CD4-positive, alpha-beta memory T cell (primary cell): Measurements from ENCODE around the gene RSRC2. TPM values are rescaled to one million over a fixed set of nuclear protein-coding genes. Genes with fewer than 3 reads are reported as not detected.

Experiments
- CTCF ChIA-PET: fragments of 350-600 bp; sonication (Branson Sonifier 250); formaldehyde crosslinking; loops from one replicate; lab custom pipeline; 2021; ENCODE audit warnings: inconsistent platforms; ENCODE audit not compliant: partially characterized antibody; lab: Charles Lee
- POLR2A ChIA-PET: fragments of 350-600 bp; sonication (Branson Sonifier 250); formaldehyde crosslinking; loops from one replicate; lab custom pipeline; 2021; ENCODE audit not compliant: partially characterized antibody; lab: Charles Lee
- DNase-seq, 5 donors: peaks; one replicate each; pipeline versions ENCODE4 v3.0.0 to v3.0.0-alpha.2; 2020 to 2022; ENCODE audit warnings: mixed read lengths in 1 of 5
- H3K27ac ChIP-seq: one replicate; pipeline ENCODE4 v1.7.0; 2013; ENCODE audit warnings: low read depth, low read length
- H3K27me3 ChIP-seq: 2 replicates; pipeline ENCODE4 v1.7.0; 2013; ENCODE audit warnings: mild to moderate bottlenecking, low read length, moderate library complexity; ENCODE audit not compliant: insufficient read depth
- H3K36me3 ChIP-seq: 2 replicates; pipeline ENCODE4 v1.7.0; 2013; ENCODE audit warnings: mild to moderate bottlenecking, low read length, moderate library complexity; ENCODE audit not compliant: insufficient read depth
- H3K4me1 ChIP-seq: 2 replicates; pipeline ENCODE4 v1.7.0; 2013; ENCODE audit warnings: mild to moderate bottlenecking, low read length, moderate library complexity; ENCODE audit not compliant: insufficient read depth
- H3K4me3 ChIP-seq, 2 donors: one replicate each; pipeline ENCODE4 v1.7.0; 2013; ENCODE audit warnings: low read length in 2 of 2, mild to moderate bottlenecking in 1 of 2
- H3K9me3 ChIP-seq, 2 donors: one replicate each; pipeline ENCODE4 v1.7.0; 2013; ENCODE audit warnings: low read length in 2 of 2, control low read depth in 1 of 2; ENCODE audit not compliant: control insufficient read depth in 1 of 2
- H3K27ac Mint-ChIP-seq, 7 donors: one replicate each; pipeline ENCODE4 v1.8.0; 2020 to 2021; ENCODE audit warnings: mixed read lengths in 7 of 7, mild to moderate bottlenecking in 6 of 7, inconsistent platforms in 3 of 7, moderate library complexity in 3 of 7
- H3K27me3 Mint-ChIP-seq, 2 donors: one replicate each; pipeline ENCODE4 v1.8.0; 2020 to 2021; ENCODE audit warnings: mixed read lengths in 2 of 2
- H3K36me3 Mint-ChIP-seq, 2 donors: one replicate each; pipeline ENCODE4 v1.8.0; 2020 to 2021; ENCODE audit warnings: mixed read lengths in 2 of 2, inconsistent platforms in 1 of 2, mild to moderate bottlenecking in 1 of 2
- H3K4me1 Mint-ChIP-seq, 4 donors: one replicate each; pipeline ENCODE4 v1.8.0; 2020 to 2021; ENCODE audit warnings: mixed read lengths in 4 of 4, mild to moderate bottlenecking in 1 of 4
- H3K4me3 Mint-ChIP-seq, 8 donors: one replicate each; pipeline ENCODE4 v1.8.0; 2020 to 2021; ENCODE audit warnings: mixed read lengths in 8 of 8, mild to moderate bottlenecking in 7 of 8, moderate library complexity in 6 of 8, inconsistent platforms in 3 of 8
- H3K9me3 Mint-ChIP-seq, 8 donors: one replicate each; pipeline ENCODE4 v1.8.0; 2020 to 2021; ENCODE audit warnings: mixed read lengths in 8 of 8, mild to moderate bottlenecking in 5 of 8, inconsistent platforms in 3 of 8, moderate library complexity in 1 of 8
- intact Hi-C: fragments of 100-400 bp; cut with micrococcal nuclease; formaldehyde crosslinking; loops from one replicate; pipeline ENCODE4 v1.15.1; 2023
- polyA plus RNA-seq, 2 donors: library from polyadenylated mRNA; unstranded; fragments of 300-500 nt; fragmentation: Illumina TruSeq; gene quantifications; one replicate each; pipeline ENCODE4 v1.2.3, GENCODE V29; 2021
- total RNA-seq, 2 experiments: library from RNA; stranded (reverse); gene quantifications; one replicate each; pipeline ENCODE4 v1.2.3, GENCODE V29; 2021

The RSRC2 gene
- total and polyA plus RNA-seq, 4 experiments from 2014 or later: 16.1 to 141 (median 93.8) TPM

DNA sequence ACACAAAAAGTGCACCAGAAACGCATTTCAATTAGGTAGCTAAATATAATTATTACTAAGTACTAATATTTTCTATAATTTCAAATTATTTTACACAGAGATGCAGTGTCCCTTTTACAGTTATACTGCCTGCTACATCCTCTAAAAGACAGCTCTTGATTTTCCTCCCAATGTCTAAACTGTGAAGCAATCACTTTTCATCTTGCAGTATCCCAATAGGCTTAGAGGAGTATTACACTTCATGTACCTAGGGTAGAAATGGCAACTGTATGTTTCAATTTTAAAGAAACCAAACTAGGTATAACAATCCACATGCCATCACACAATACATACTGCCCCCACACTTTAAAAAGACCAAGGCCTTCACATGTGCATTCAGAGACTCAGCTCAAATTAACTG is 7.3 kb downstream of the RSRC2 start:
- Histone ChIP-seq H3K4me3 (no peak overlapping the region), H3K27me3 (no peaks in the 10 kb centered on the region), H3K27ac (no peak overlapping the region), H3K4me1 (peaks cover 36% of the 10 kb centered on the region), H3K9me3 (no peaks in the 10 kb centered on the region), H3K36me3 (peaks cover 79% of the 10 kb centered on the region)
- Mint-ChIP-seq H3K27me3 (no peaks in the 10 kb centered on the region), H3K9me3 (no peaks in the 10 kb centered on the region), H3K4me1 (peaks cover 38 to 65% (median 50%) of the 10 kb centered on the region in 4 donors), H3K36me3 (peaks cover 74 to 87% of the 10 kb centered on the region in 2 donors), H3K27ac (peak overlapping the region in 4 of 7 donors; percentile 33 to 75 (median 50)), H3K4me3 (no peak overlapping the region)
- CTCF ChIA-PET: interaction anchor here (0.8 kb wide), 1 partner anchor 48 kb away, joined by 3 read pairs; no protein-coding TSS in a partner anchor
- POLR2A ChIA-PET: interaction anchor here (2.6 kb wide), 1 partner anchor 18 kb away, joined by 14 read pairs; the partner anchor contains the start of gene ZCCHC8
- intact Hi-C loops: no loop called here
- DNase-seq: no peak

DNA sequence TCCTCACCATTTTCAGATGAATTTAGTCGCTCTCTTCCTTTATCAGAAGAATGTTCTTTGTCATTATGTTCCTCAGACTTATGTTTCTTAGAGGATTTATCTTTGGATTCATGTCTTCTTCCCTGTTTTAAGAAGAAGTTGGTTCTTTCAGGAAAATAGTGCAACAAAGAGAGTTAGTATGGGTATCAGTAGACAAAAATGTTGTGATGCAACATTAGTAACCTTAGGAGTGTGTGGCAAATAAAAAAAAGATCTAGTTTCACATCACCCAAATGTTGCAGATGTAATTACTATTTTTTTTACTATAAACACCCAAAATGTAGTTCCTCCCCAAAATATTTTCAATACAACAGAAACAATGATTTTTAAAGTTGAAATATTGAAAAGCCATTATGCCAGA is 7.8 kb downstream of the RSRC2 start:
- H3K36me3 Mint-ChIP-seq: peaks cover 74 to 86% of the 10 kb centered on the region in 2 donors
- H3K4me1 Mint-ChIP-seq: peaks cover 33 to 60% (median 45%) of the 10 kb centered on the region in 4 donors
- H3K9me3 Mint-ChIP-seq: no peaks in the 10 kb centered on the region
- peaks cover 82% of the 10 kb centered on the region for H3K36me3 ChIP-seq
- no peak overlapping the region for H3K27ac ChIP-seq
- H3K27me3 ChIP-seq: no peaks in the 10 kb centered on the region
- ChIA-PET POLR2A (interaction anchor here (2.6 kb wide), 1 partner anchor 18 kb away, joined by 14 read pairs; the partner anchor contains the start of gene ZCCHC8), CTCF (interaction anchor here (0.8 kb wide), 1 partner anchor 47 kb away, joined by 3 read pairs; no protein-coding TSS in a partner anchor)
- peak overlapping the region in 3 of 7 donors; percentile 12 to 55 (median 47) for H3K27ac Mint-ChIP-seq
- no peaks in the 10 kb centered on the region for H3K9me3 ChIP-seq
- no peaks in the 10 kb centered on the region for H3K27me3 Mint-ChIP-seq
- H3K4me3 Mint-ChIP-seq: no peak overlapping the region
- no peak overlapping the region for H3K4me3 ChIP-seq
- no peak for DNase-seq
- H3K4me1 ChIP-seq: peaks cover 31% of the 10 kb centered on the region
- intact Hi-C loops: no loop called here

DNA sequence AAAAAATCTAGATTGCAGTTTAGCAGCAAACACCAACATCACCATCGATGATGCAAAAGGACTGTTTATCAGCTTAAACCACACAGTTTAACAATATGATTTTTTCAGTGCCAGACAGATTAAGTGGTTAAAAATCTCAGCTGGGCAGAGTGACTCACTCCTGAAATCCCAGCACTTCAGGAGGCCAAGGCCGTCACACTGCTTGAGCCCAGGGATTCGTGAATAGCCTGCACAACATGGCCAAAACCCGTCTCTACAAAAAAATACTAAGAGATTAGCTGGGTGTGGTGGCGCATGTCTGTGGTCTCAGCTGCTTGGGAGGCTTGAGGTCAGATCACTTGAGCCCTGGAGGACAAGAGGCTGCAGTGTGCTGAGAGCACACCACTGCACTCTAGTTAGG is 8.9 kb downstream of the RSRC2 start:
- Histone ChIP-seq H3K9me3 (no peaks in the 10 kb centered on the region), H3K4me1 (peaks cover 21% of the 10 kb centered on the region), H3K36me3 (peaks cover 83% of the 10 kb centered on the region), H3K27me3 (no peaks in the 10 kb centered on the region), H3K27ac (no peak overlapping the region), H3K4me3 (no peak overlapping the region)
- H3K9me3 Mint-ChIP-seq: no peaks in the 10 kb centered on the region
- H3K27me3 Mint-ChIP-seq: no peaks in the 10 kb centered on the region
- H3K36me3 Mint-ChIP-seq: peaks cover 67 to 86% of the 10 kb centered on the region in 2 donors
- peaks cover 24 to 49% (median 36%) of the 10 kb centered on the region in 4 donors for H3K4me1 Mint-ChIP-seq
- intact Hi-C loops: no loop called here
- peak overlapping the region in 3 of 7 donors; percentile 43 to 65 (median 54) for H3K27ac Mint-ChIP-seq
- no peak overlapping the region for H3K4me3 Mint-ChIP-seq
- ChIA-PET POLR2A (interaction anchor here (1.0 to 1.1 kb wide), 2 partner anchors 8 to 17 kb away, joined by 4 to 6 read pairs; partner anchors contain the start of genes KNTC1, RSRC2 and ZCCHC8), CTCF (interaction anchor here (0.6 kb wide), 1 partner anchor 45 kb away, joined by 3 read pairs; no protein-coding TSS in a partner anchor)
- DNase-seq: no peak

DNA sequence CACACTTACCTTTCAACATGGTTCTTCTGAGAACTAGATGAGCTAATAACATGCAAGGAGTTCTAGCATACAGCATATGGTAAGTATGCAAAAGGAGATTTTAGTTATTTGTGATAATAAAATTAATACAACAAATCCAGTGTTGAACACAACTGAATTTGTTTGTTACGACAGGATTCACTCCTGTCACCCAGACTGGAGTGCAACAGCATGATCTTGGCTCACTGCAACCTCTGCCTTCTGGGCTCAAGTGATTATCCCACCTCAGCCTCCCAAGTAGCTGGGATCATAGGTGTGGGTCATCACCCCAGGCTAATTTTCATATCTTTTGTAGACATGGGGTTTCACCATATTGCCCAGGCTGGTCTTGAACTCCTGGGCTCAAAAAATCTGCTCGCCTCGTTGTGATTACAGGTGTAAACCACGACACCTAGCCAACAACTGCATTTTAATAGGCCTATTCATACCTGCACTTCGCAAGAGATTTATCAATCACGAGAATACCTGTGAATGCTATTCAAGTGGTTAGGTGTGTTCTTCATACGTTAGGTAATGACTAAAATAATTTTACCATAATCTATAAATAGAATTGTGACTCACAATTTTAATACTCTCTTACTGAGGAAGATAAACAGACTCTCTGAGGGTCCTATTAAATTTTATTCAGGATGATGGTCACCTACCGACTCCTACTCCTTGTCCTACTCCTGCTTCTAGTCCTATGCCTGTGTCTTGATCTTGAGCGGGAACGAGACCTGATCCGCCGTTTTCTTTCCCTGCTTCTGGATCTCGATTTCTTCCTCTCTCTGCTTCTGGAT is 10.0 kb downstream of the RSRC2 start:
- Histone ChIP-seq H3K27ac (no peak overlapping the region), H3K4me1 (peaks cover 10% of the 10 kb centered on the region), H3K36me3 (peaks cover 88% of the 10 kb centered on the region), H3K9me3 (no peaks in the 10 kb centered on the region), H3K4me3 (no peak overlapping the region), H3K27me3 (no peaks in the 10 kb centered on the region)
- H3K27ac Mint-ChIP-seq: peak overlapping the region in 3 of 7 donors; percentile 43 to 89 (median 54)
- intact Hi-C loops: no loop called here
- peaks cover 68 to 89% of the 10 kb centered on the region in 2 donors for H3K36me3 Mint-ChIP-seq
- POLR2A ChIA-PET: interaction anchor here (0.8 to 7.4 kb wide), 3 partner anchors 9 to 16 kb away, joined by 4 to 43 read pairs (median 4); partner anchors contain the start of gene ZCCHC8
- no peak for DNase-seq
- no peak overlapping the region for H3K4me3 Mint-ChIP-seq
- H3K9me3 Mint-ChIP-seq: no peaks in the 10 kb centered on the region
- no peaks in the 10 kb centered on the region for H3K27me3 Mint-ChIP-seq
- peaks cover 20 to 38% (median 28%) of the 10 kb centered on the region in 4 donors for H3K4me1 Mint-ChIP-seq
- CTCF ChIA-PET: no interaction called here

DNA sequence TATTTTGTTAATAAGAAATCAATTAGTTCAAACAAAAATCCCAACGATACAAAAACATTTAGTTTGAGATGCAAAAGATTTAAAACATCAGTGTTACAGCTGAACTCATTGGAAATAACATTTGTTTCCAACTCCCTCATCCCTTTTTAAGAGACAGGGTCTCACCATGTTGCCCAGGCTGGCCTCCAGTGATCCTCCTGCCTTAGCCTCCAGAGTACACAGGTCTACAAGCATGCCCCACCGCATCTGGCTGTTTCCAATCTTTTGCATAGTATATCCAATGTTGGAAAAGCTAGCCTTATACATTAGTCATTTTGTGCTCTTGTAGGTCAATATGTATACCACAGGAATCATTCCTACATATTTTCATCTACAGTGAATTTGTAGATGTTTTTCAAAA is 11.5 kb downstream of the RSRC2 start:
- DNase-seq: no peak
- Mint-ChIP-seq H3K4me3 (no peak overlapping the region), H3K36me3 (peaks cover 58 to 86% of the 10 kb centered on the region in 2 donors), H3K4me1 (peaks cover 12 to 27% (median 21%) of the 10 kb centered on the region in 4 donors), H3K9me3 (no peaks in the 10 kb centered on the region), H3K27me3 (no peaks in the 10 kb centered on the region), H3K27ac (peak overlapping the region in 4 of 7 donors; percentile 3 to 43 (median 8))
- H3K27me3 ChIP-seq: no peaks in the 10 kb centered on the region
- ChIA-PET CTCF (interaction anchor here (0.5 kb wide), 1 partner anchor 179 kb away, joined by 3 read pairs; no protein-coding TSS in a partner anchor), POLR2A (interaction anchor here (7.4 kb wide), 1 partner anchor 14 kb away, joined by 43 read pairs; the partner anchor contains the start of gene ZCCHC8)
- H3K27ac ChIP-seq: no peak overlapping the region
- peaks cover 89% of the 10 kb centered on the region for H3K36me3 ChIP-seq
- no peaks in the 10 kb centered on the region for H3K9me3 ChIP-seq
- intact Hi-C loops: no loop called here
- peaks cover 5% of the 10 kb centered on the region for H3K4me1 ChIP-seq
- no peak overlapping the region for H3K4me3 ChIP-seq

DNA sequence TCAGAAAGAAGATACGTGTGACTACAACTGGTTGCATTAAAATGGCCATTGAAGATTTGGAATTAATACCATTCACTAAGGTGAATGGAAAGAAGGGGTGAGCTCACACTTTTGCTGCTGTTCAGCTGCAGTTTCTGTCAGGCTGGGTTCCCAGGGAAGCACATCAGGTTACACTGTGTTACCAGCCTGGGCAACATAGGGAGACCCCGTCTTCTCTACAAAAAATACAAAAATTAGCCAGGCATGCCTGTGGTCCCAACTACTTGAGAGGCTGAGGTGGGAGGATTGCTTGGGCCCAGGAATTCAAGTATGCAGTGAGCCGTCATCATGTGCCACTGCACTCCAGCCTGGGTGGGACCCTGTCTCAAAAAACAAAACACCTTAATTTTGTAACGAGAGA is 13.1 kb downstream of the RSRC2 start:
- peak overlapping the region in 1 of 7 donors; percentile 31 for H3K27ac Mint-ChIP-seq
- Histone ChIP-seq H3K4me1 (no peaks in the 10 kb centered on the region), H3K9me3 (no peaks in the 10 kb centered on the region), H3K4me3 (no peak overlapping the region), H3K36me3 (peaks cover 92% of the 10 kb centered on the region), H3K27me3 (no peaks in the 10 kb centered on the region), H3K27ac (no peak overlapping the region)
- H3K27me3 Mint-ChIP-seq: no peaks in the 10 kb centered on the region
- DNase-seq: no peak
- H3K9me3 Mint-ChIP-seq: no peaks in the 10 kb centered on the region
- H3K4me3 Mint-ChIP-seq: no peak overlapping the region
- peaks cover 44 to 88% of the 10 kb centered on the region in 2 donors for H3K36me3 Mint-ChIP-seq
- ChIA-PET CTCF (interaction anchor here (0.9 to 1.6 kb wide), 5 partner anchors 9 to 158 kb away, joined by 3 read pairs; no protein-coding TSS in a partner anchor), POLR2A (interaction anchor here (7.4 kb wide), 1 partner anchor 13 kb away, joined by 43 read pairs; the partner anchor contains the start of gene ZCCHC8)
- H3K4me1 Mint-ChIP-seq: peaks cover 4 to 16% (median 10%) of the 10 kb centered on the region in 4 donors
- intact Hi-C loops: no loop called here
